A549 (cell line): ENCODE measurements around the gene BAHD1. TPM values are rescaled to one million over a fixed set of nuclear protein-coding genes. Genes with fewer than 3 reads are reported as not detected.

Experiments
- ATAC-seq, 2 experiments: fragments of 200-7000 bp in 1 of 2; fragments of >200 bp in 1 of 2; cut with Nextera tagmentation in 1 of 2; cut with Tn5 transposase in 1 of 2; 3 replicates each; pipeline versions ENCODE4 v1.8.0 to v1.9.1; 2018 to 2020; ENCODE audit warnings: mild to moderate bottlenecking in 1 of 2, moderate library complexity in 1 of 2
- CTCF ChIA-PET: fragments of 300-600 bp; sonication (Branson Sonifier 250); formaldehyde crosslinking; extraction: SDS; loops from one replicate; lab custom pipeline; 2021; ENCODE audit warnings: antibody characterized with exemption, inconsistent platforms; lab: Yijun Ruan, JAX
- POLR2A ChIA-PET: fragments of 350-600 bp; formaldehyde crosslinking; extraction: SDS; loops from one replicate; lab custom pipeline; 2021; ENCODE audit warnings: antibody characterized with exemption, inconsistent platforms; lab: Yijun Ruan, JAX
- DNase-seq, 2 experiments: peaks; one replicate each; pipeline versions ENCODE4 v3.0.0 to v3.0.0-alpha.2; 2011 to 2016; ENCODE audit warnings: low read depth in 1 of 2, low spot score in 1 of 2
- FAIRE-seq: peaks from 2 replicates; lab custom pipeline; 2011; peaks lifted over from hg19 to GRCh38; lab: Jason Lieb, UNC
- H3K27ac ChIP-seq, 2 experiments: fragments of >200 bp; sonication (Bioruptor Twin); formaldehyde crosslinking; 3 replicates each; pipeline ENCODE4 v1.5.1; 2016 to 2017
- H3K4me1 ChIP-seq: fragments of >200 bp; sonication (Bioruptor Twin); formaldehyde crosslinking; 3 replicates; pipeline ENCODE4 v1.6.1; 2016
- H3K4me2 ChIP-seq: fragments of >200 bp; sonication (Bioruptor Twin); formaldehyde crosslinking; 3 replicates; pipeline ENCODE4 v1.6.1; 2016
- H3K4me3 ChIP-seq: fragments of >200 bp; sonication (Bioruptor Twin); formaldehyde crosslinking; 3 replicates; pipeline ENCODE4 v1.5.1; 2016
- H3K9me3 ChIP-seq: fragments of >200 bp; sonication (Bioruptor Twin); formaldehyde crosslinking; 3 replicates; pipeline ENCODE4 v1.6.1; 2016
- CBX2 ChIP-seq: fragments of 200-600 bp; sonication (generic); IDR thresholded peaks from 2 replicates; pipeline ENCODE4 v1.6.1; 2016; ENCODE audit warnings: low read depth, mild to moderate bottlenecking, borderline replicate concordance
- CBX8 ChIP-seq: fragments of 200-600 bp; sonication (generic); IDR thresholded peaks from 2 replicates; pipeline ENCODE4 v1.6.1; 2016
- E2F6 ChIP-seq: IDR thresholded peaks from 2 replicates; pipeline ENCODE4 v1.6.1; 2012; ENCODE audit warnings: low read depth, borderline replicate concordance
- EHF ChIP-seq: fragments of 250-450 bp; sonication (Bioruptor Pico); IDR thresholded peaks from 2 replicates; pipeline ENCODE4 v1.5.0; 2020; ENCODE audit warnings: mild to moderate bottlenecking
- ESRRA ChIP-seq: fragments of 150-350 bp; IDR thresholded peaks from 2 replicates; pipeline ENCODE4 v1.6.1; 2014; ENCODE audit warnings: mild to moderate bottlenecking, low read length, borderline replicate concordance
- HEYL ChIP-seq: fragments of 250-450 bp; sonication (Bioruptor Pico); IDR thresholded peaks from 2 replicates; pipeline ENCODE4 v1.8.0; 2021; ENCODE audit warnings: mild to moderate bottlenecking, moderate library complexity
- KDM1A ChIP-seq: fragments of 200-600 bp; sonication (generic); IDR thresholded peaks from 2 replicates; pipeline ENCODE4 v1.6.1; 2016; ENCODE audit warnings: low read depth, mild to moderate bottlenecking
- KDM5A ChIP-seq: fragments of 200-600 bp; sonication (generic); IDR thresholded peaks from 2 replicates; pipeline ENCODE4 v1.6.1; 2016; ENCODE audit warnings: antibody characterized with exemption, mild to moderate bottlenecking
- MAFK ChIP-seq: fragments of 450-650 bp; IDR thresholded peaks from 2 replicates; pipeline ENCODE4 v1.6.1; 2014; ENCODE audit not compliant: partially characterized antibody
- MAX ChIP-seq: IDR thresholded peaks from 2 replicates; pipeline ENCODE4 v1.6.1; 2012
- NFE2L2 ChIP-seq: fragments of 150-350 bp; conservative IDR thresholded peaks from 2 replicates; pipeline ENCODE4 v1.6.1; 2014; ENCODE audit warnings: low read length
- PBX3 ChIP-seq: IDR thresholded peaks from 2 replicates; pipeline ENCODE4 v1.6.1; 2012
- RAD21 ChIP-seq, 2 experiments: fragments of >200 bp in 1 of 2; sonication (Bioruptor Twin) in 1 of 2; formaldehyde crosslinking in 1 of 2; IDR thresholded peaks in 1 of 2; conservative IDR thresholded peaks in 1 of 2; 2 replicates in 1 of 2; 3 replicates in 1 of 2; pipeline ENCODE4 v1.6.1; 2012 to 2018; ENCODE audit warnings: inconsistent platforms in 1 of 2
- RARB ChIP-seq: fragments of 250-450 bp; sonication (Bioruptor Pico); IDR thresholded peaks from 2 replicates; pipeline ENCODE4 v1.8.0; 2021; ENCODE audit warnings: mild to moderate bottlenecking, moderate library complexity
- REST ChIP-seq: fragments of 200-600 bp; sonication (generic); IDR thresholded peaks from 2 replicates; pipeline ENCODE4 v1.6.1; 2016; ENCODE audit warnings: antibody characterized with exemption, mild to moderate bottlenecking, moderate library complexity
- SMC3 ChIP-seq: fragments of >200 bp; sonication (Bioruptor Twin); formaldehyde crosslinking; IDR thresholded peaks from 3 replicates; pipeline ENCODE4 v1.6.1; 2018; ENCODE audit warnings: inconsistent platforms
- SREBF2 ChIP-seq: fragments of 450-650 bp; IDR thresholded peaks from 2 replicates; pipeline ENCODE4 v1.6.1; 2014; ENCODE audit warnings: mild to moderate bottlenecking, moderate library complexity
- ZC3H11A ChIP-seq: fragments of 450-650 bp; IDR thresholded peaks from 2 replicates; pipeline ENCODE4 v1.6.1; 2014; ENCODE audit warnings: antibody characterized with exemption, mild to moderate bottlenecking
- ZSCAN20 ChIP-seq: fragments of 250-450 bp; sonication (Bioruptor Pico); IDR thresholded peaks from 2 replicates; pipeline ENCODE4 v1.8.0; 2022; ENCODE audit warnings: mild to moderate bottlenecking, moderate library complexity
- WGBS: methylation state at CpG from one replicate; pipeline ENCODE4 v1.1.6; 2017; ENCODE audit errors: missing lambda C conversion rate; 5-methylcytosine and 5-hydroxymethylcytosine counted together
- polyA plus RNA-seq, 4 experiments: library from polyadenylated mRNA; depleted of rRNA in 3 of 4; stranded (reverse); fragments of >200 nt; fragmentation: RNase III in 1 of 4; extraction: RNeasy Plus Mini Kit Qiagen cat#74134 plus additional on column Dnase treatment in 1 of 4; gene quantifications; 2 replicates in 3 of 4; 3 replicates in 1 of 4; pipeline ENCODE4 v1.2.3, GENCODE V29; 2011 to 2017
- TF ChIP-seq, protein P1 (sequence below): fragments of >200 bp; sonication (Bioruptor Twin); formaldehyde crosslinking; IDR thresholded peaks from 3 replicates; pipeline ENCODE4 v1.5.1; 2016
- TF ChIP-seq, protein P2 (sequence below): fragments of >200 bp; sonication (Bioruptor Twin); formaldehyde crosslinking; IDR thresholded peaks from 2 replicates; pipeline ENCODE4 v1.6.1; 2016
- TF ChIP-seq, protein P3 (sequence below): fragments of 250-450 bp; sonication (Bioruptor Pico); IDR thresholded peaks from 2 replicates; pipeline ENCODE4 v1.5.0; 2020; ENCODE audit warnings: low read depth, mild to moderate bottlenecking, moderate library complexity

BAHD1 gene
- polyA plus RNA-seq, 2 of the 4 experiments (the other 2 are of a cell fraction), result 2.3 to 11.1 TPM

GRCh38 chr15:40468898-40469331 lies 28.2 kb downstream of the BAHD1 start:
- FAIRE-seq (no peak), ATAC-seq (no peak), DNase-seq (no peak)
- 100% methylated on average over 4 of the region's 4 CpGs for WGBS
- ChIA-PET POLR2A (no interaction called here), CTCF (interaction anchor here (1.0 to 2.7 kb wide), 2 partner anchors 9 to 38 kb away, joined by 3 to 12 read pairs; no protein-coding TSS in a partner anchor)
- no peaks in the 10 kb centered on the region for H3K9me3 ChIP-seq
- no peak overlapping the region for H3K4me3 ChIP-seq
- TF ChIP-seq MAFK (no peak), RAD21 (conservative IDR thresholded peaks at IDR 0.05 in 1 of 2, IDR thresholded peaks at IDR 0.05 in 1 of 2) (no peak), NFE2L2 (no peak), KDM1A (no peak), ZC3H11A (no peak), CBX8 (no peak), CBX2 (no peak), SREBF2 (no peak), E2F6 (no peak), ZSCAN20 (no peak), PBX3 (no peak), EHF (CRISPR knock-in tag) (no peak), MAX (no peak)
- TF ChIP-seq, protein P1, sequence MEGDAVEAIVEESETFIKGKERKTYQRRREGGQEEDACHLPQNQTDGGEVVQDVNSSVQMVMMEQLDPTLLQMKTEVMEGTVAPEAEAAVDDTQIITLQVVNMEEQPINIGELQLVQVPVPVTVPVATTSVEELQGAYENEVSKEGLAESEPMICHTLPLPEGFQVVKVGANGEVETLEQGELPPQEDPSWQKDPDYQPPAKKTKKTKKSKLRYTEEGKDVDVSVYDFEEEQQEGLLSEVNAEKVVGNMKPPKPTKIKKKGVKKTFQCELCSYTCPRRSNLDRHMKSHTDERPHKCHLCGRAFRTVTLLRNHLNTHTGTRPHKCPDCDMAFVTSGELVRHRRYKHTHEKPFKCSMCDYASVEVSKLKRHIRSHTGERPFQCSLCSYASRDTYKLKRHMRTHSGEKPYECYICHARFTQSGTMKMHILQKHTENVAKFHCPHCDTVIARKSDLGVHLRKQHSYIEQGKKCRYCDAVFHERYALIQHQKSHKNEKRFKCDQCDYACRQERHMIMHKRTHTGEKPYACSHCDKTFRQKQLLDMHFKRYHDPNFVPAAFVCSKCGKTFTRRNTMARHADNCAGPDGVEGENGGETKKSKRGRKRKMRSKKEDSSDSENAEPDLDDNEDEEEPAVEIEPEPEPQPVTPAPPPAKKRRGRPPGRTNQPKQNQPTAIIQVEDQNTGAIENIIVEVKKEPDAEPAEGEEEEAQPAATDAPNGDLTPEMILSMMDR, result no peak
- TF ChIP-seq, protein P2, sequence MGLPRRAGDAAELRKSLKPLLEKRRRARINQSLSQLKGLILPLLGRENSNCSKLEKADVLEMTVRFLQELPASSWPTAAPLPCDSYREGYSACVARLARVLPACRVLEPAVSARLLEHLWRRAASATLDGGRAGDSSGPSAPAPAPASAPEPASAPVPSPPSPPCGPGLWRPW, result no peak
- TF ChIP-seq, protein P3, sequence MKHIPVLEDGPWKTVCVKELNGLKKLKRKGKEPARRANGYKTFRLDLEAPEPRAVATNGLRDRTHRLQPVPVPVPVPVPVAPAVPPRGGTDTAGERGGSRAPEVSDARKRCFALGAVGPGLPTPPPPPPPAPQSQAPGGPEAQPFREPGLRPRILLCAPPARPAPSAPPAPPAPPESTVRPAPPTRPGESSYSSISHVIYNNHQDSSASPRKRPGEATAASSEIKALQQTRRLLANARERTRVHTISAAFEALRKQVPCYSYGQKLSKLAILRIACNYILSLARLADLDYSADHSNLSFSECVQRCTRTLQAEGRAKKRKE, result no peak
- H3K4me1 ChIP-seq, result peaks cover 12% of the 10 kb centered on the region
- no peak overlapping the region for H3K27ac ChIP-seq
- no peak overlapping the region for H3K4me2 ChIP-seq

GRCh38 chr15:40469776-40470390 lies 29.1 kb downstream of the BAHD1 start:
- no peak for TF ChIP-seq ESRRA
- no peak for TF ChIP-seq HEYL (CRISPR knock-in tag)
- TF ChIP-seq RARB (CRISPR knock-in tag), result no peak
- TF ChIP-seq SMC3, result no peak
- TF ChIP-seq EHF (CRISPR knock-in tag), result no peak
- TF ChIP-seq CBX8, result no peak
- TF ChIP-seq KDM5A, result no peak
- TF ChIP-seq REST, result no peak
- Histone ChIP-seq H3K9me3 (no peaks in the 10 kb centered on the region), H3K27ac (peak overlapping the region; percentile 98; a peak in 5 of 6 replicates), H3K4me3 (peak overlapping the region; percentile 96; the same call in 1 of the 3 replicates), H3K4me2 (peak overlapping the region; percentile 96), H3K4me1 (peaks cover 12% of the 10 kb centered on the region)
- no peak; a peak in 1 of 6 replicates for ATAC-seq
- 94% methylated on average over 7 of the region's 7 CpGs for WGBS
- POLR2A ChIA-PET, result interaction anchor here (0.5 to 1.4 kb wide), 2 partner anchors 10 to 75 kb away, joined by 3 to 16 read pairs; no protein-coding TSS in a partner anchor
- CTCF ChIA-PET, result interaction anchor here (0.5 to 2.7 kb wide), 4 partner anchors 9 to 716 kb away, joined by 3 to 12 read pairs (median 4); no protein-coding TSS in a partner anchor
- FAIRE-seq, result no peak
- no peak for DNase-seq
